H9 (cell line): ENCODE measurements around the gene ATG2B. TPM values are rescaled to one million over a fixed set of nuclear protein-coding genes. Genes with fewer than 3 reads are reported as not detected.

Experiments used
- DNase-seq: peaks from one replicate; pipeline ENCODE4 v3.0.0-alpha.2; 2017
- H2AFZ ChIP-seq: one replicate; pipeline ENCODE4 v1.6.1; 2013; ENCODE audit warnings: mild to moderate bottlenecking, low read length, control low read depth, moderate library complexity
- H2AK5ac ChIP-seq: 2 replicates; pipeline ENCODE4 v1.6.1; 2013; ENCODE audit warnings: low read length, control low read depth, mixed read lengths; ENCODE audit not compliant: insufficient read length
- H2BK120ac ChIP-seq: one replicate; pipeline ENCODE4 v1.6.1; 2013; ENCODE audit warnings: low read depth, mild to moderate bottlenecking, low read length, control low read depth, inconsistent platforms; ENCODE audit not compliant: poor library complexity, severe bottlenecking
- H2BK12ac ChIP-seq: 2 replicates; pipeline ENCODE4 v1.6.1; 2013; ENCODE audit warnings: low read length, control low read depth, mixed read lengths, low read depth; ENCODE audit not compliant: insufficient read length
- H2BK15ac ChIP-seq: 2 replicates; pipeline ENCODE4 v1.6.1; 2013; ENCODE audit warnings: low read depth, low read length, control low read depth
- H2BK20ac ChIP-seq: one replicate; pipeline ENCODE4 v1.6.1; 2013; ENCODE audit warnings: low read depth, mild to moderate bottlenecking, low read length, control low read depth, inconsistent platforms; ENCODE audit not compliant: poor library complexity, severe bottlenecking
- H2BK5ac ChIP-seq: 2 replicates; pipeline ENCODE4 v1.6.1; 2013; ENCODE audit warnings: low read length, control low read depth, mixed read lengths; ENCODE audit not compliant: insufficient read length
- H3K14ac ChIP-seq: 2 replicates; pipeline ENCODE4 v1.6.1; 2013; ENCODE audit warnings: low read length, control low read depth; ENCODE audit not compliant: insufficient read depth
- H3K18ac ChIP-seq: 2 replicates; pipeline ENCODE4 v1.6.1; 2013; ENCODE audit warnings: low read depth, mild to moderate bottlenecking, mixed read lengths, low read length, control low read depth; ENCODE audit not compliant: insufficient read length
- H3K23ac ChIP-seq: 2 replicates; pipeline ENCODE4 v1.6.1; 2013; ENCODE audit warnings: low read length, control low read depth, mixed read lengths, low read depth; ENCODE audit not compliant: insufficient read length
- H3K23me2 ChIP-seq: 2 replicates; pipeline ENCODE4 v1.6.1; 2013; ENCODE audit warnings: low read depth, mild to moderate bottlenecking, mixed read lengths, low read length, control low read depth; ENCODE audit not compliant: insufficient read length, poor library complexity, severe bottlenecking
- H3K27ac ChIP-seq: 2 replicates; pipeline ENCODE4 v1.5.1; 2013; ENCODE audit warnings: low read length, control low read depth, mixed read lengths, low read depth; ENCODE audit not compliant: insufficient read length
- H3K27me3 ChIP-seq: 2 replicates; pipeline ENCODE4 v1.6.1; 2013; ENCODE audit warnings: low read length, control low read depth, inconsistent platforms; ENCODE audit not compliant: insufficient read depth
- H3K4ac ChIP-seq: 2 replicates; pipeline ENCODE4 v1.6.1; 2013; ENCODE audit warnings: low read depth, mild to moderate bottlenecking, control low read depth, inconsistent platforms, low read length, moderate library complexity
- H3K4me1 ChIP-seq: 2 replicates; pipeline ENCODE4 v1.6.1; 2013; ENCODE audit warnings: low read length, control low read depth, inconsistent platforms; ENCODE audit not compliant: insufficient read depth
- H3K4me2 ChIP-seq: 2 replicates; pipeline ENCODE4 v1.6.1; 2013; ENCODE audit warnings: low read length, control low read depth, mixed read lengths; ENCODE audit not compliant: insufficient read length, insufficient read depth
- H3K56ac ChIP-seq: 2 replicates; pipeline ENCODE4 v1.6.1; 2013; ENCODE audit warnings: low read depth, mild to moderate bottlenecking, mixed read lengths, low read length, control low read depth; ENCODE audit not compliant: insufficient read length
- H3K79me1 ChIP-seq: 2 replicates; pipeline ENCODE4 v1.6.1; 2013; ENCODE audit warnings: low read depth, mild to moderate bottlenecking, moderate library complexity, low read length, control low read depth, inconsistent platforms; ENCODE audit not compliant: insufficient read depth, poor library complexity, severe bottlenecking
- H3K79me2 ChIP-seq: 2 replicates; pipeline ENCODE4 v1.6.1; 2013; ENCODE audit warnings: low read length, control low read depth, inconsistent platforms; ENCODE audit not compliant: insufficient read depth
- H3K9ac ChIP-seq: 2 replicates; pipeline ENCODE4 v1.6.1; 2013; ENCODE audit warnings: low read length, control low read depth, mixed read lengths; ENCODE audit not compliant: insufficient read length; ENCODE audit errors: extremely low read depth
- H3K9me3 ChIP-seq: one replicate; pipeline ENCODE4 v1.6.1; 2013; ENCODE audit warnings: low read depth, low read length, inconsistent platforms; ENCODE audit not compliant: control insufficient read depth
- H3T11ph ChIP-seq: one replicate; pipeline ENCODE4 v1.6.1; 2013; ENCODE audit warnings: mild to moderate bottlenecking, low read length, control low read depth, inconsistent platforms
- H4K20me1 ChIP-seq: one replicate; pipeline ENCODE4 v1.6.1; 2013; ENCODE audit not compliant: control insufficient read depth, insufficient read length, insufficient read depth
- H4K5ac ChIP-seq: 2 replicates; pipeline ENCODE4 v1.6.1; 2013; ENCODE audit warnings: low read depth, mild to moderate bottlenecking, mixed read lengths, low read length, control low read depth; ENCODE audit not compliant: insufficient read length
- H4K8ac ChIP-seq: replicated peaks from 2 replicates; pipeline ENCODE4 v1.6.1; 2013; ENCODE audit warnings: low read length, control low read depth, mixed read lengths, low read depth; ENCODE audit not compliant: insufficient read length
- H4K91ac ChIP-seq: 2 replicates; pipeline ENCODE4 v1.6.1; 2013; ENCODE audit warnings: low read depth, mild to moderate bottlenecking, moderate library complexity, mixed read lengths, low read length, control low read depth; ENCODE audit not compliant: insufficient read length
- H3K27ac Mint-ChIP-seq, 3 experiments: 2 replicates in 2 of 3; 3 replicates in 1 of 3; pipeline ENCODE4 v1.8.0; 2020 to 2021; ENCODE audit warnings: mixed read lengths in 3 of 3, mild to moderate bottlenecking in 1 of 3, moderate library complexity in 1 of 3
- H3K27me3 Mint-ChIP-seq: 2 replicates; pipeline ENCODE4 v1.8.0; 2021; ENCODE audit warnings: low read depth, mild to moderate bottlenecking, moderate library complexity, mixed read lengths
- H3K36me3 Mint-ChIP-seq, 3 experiments: 2 replicates in 2 of 3; 3 replicates in 1 of 3; pipeline ENCODE4 v1.8.0; 2020 to 2021; ENCODE audit warnings: low read depth in 3 of 3, mixed read lengths in 3 of 3; ENCODE audit not compliant: insufficient read depth in 1 of 3
- H3K4me1 Mint-ChIP-seq, 2 experiments: 2 replicates each; pipeline ENCODE4 v1.8.0; 2020; ENCODE audit warnings: mixed read lengths in 2 of 2
- H3K4me3 Mint-ChIP-seq, 2 experiments: 2 replicates in 1 of 2; 3 replicates in 1 of 2; pipeline ENCODE4 v1.8.0; 2020 to 2021; ENCODE audit warnings: mild to moderate bottlenecking in 2 of 2, mixed read lengths in 2 of 2, moderate library complexity in 1 of 2
- H3K9me3 Mint-ChIP-seq, 2 experiments: 2 replicates in 1 of 2; 3 replicates in 1 of 2; pipeline ENCODE4 v1.8.0; 2020; ENCODE audit warnings: mild to moderate bottlenecking in 2 of 2, mixed read lengths in 2 of 2, moderate library complexity in 1 of 2
- WGBS: extraction: QIAGEN DNeasy Blood & Tissue Kit; methylation state at CpG from one replicate; pipeline ENCODE4 v1.1.7; 2013; ENCODE audit warnings: missing lambda C conversion rate, low lambda C conversion rate, mixed read lengths; ENCODE audit not compliant: insufficient read length; ENCODE audit errors: extremely low coverage; 5-methylcytosine and 5-hydroxymethylcytosine counted together
- total RNA-seq: library from RNA; stranded (reverse); gene quantifications from 2 replicates; pipeline ENCODE4 v1.2.1, GENCODE V29; 2021
- TF ChIP-seq, protein P1 (sequence below): fragments of 200-600 bp; sonication (generic); conservative IDR thresholded peaks from 3 replicates; pipeline ENCODE4 v1.8.0; 2021; ENCODE audit warnings: antibody characterized with exemption, mild to moderate bottlenecking

The ATG2B gene
- total RNA-seq, 1 experiment from 2014 or later = 12.6 TPM

GRCh38 chr14:96235426-96235825 is 127.7 kb downstream of the ATG2B start:
- H3K4me1 ChIP-seq = peaks cover 6% of the 10 kb centered on the region
- peak overlapping the region; percentile 47 for H3K18ac ChIP-seq
- no peak overlapping the region for H3T11ph ChIP-seq
- no peak overlapping the region for H3K9ac ChIP-seq
- H3K27ac ChIP-seq = no peak overlapping the region
- H3K14ac ChIP-seq = no peak overlapping the region; the same call in 1 of the 2 replicates
- no CpG with 5 or more reads among the region's 4 CpGs for WGBS
- no peaks in the 10 kb centered on the region for H3K9me3 ChIP-seq
- H2BK12ac ChIP-seq = no peak overlapping the region
- DNase-seq = no peak
- no peaks in the 10 kb centered on the region for H3K27me3 ChIP-seq
- H2BK120ac ChIP-seq = no peak overlapping the region
- H3K23ac ChIP-seq = no peak overlapping the region
- H4K91ac ChIP-seq = no peak overlapping the region
- H3K23me2 ChIP-seq = no peaks in the 10 kb centered on the region
- Mint-ChIP-seq H3K27ac (peak overlapping the region in 2 of 3 experiments; percentile 22 to 38; a peak in 3 of 7 replicates), H3K36me3 (no peaks in the 10 kb centered on the region), H3K4me3 (peak overlapping the region in 1 of 2 experiments; percentile 52; a peak in 1 of 5 replicates), H3K4me1 (peaks cover 14 to 19% of the 10 kb centered on the region in 2 experiments), H3K9me3 (no peaks in the 10 kb centered on the region), H3K27me3 (peaks cover 1% of the 10 kb centered on the region; the same call in 1 of the 2 replicates)
- TF ChIP-seq, protein P1, sequence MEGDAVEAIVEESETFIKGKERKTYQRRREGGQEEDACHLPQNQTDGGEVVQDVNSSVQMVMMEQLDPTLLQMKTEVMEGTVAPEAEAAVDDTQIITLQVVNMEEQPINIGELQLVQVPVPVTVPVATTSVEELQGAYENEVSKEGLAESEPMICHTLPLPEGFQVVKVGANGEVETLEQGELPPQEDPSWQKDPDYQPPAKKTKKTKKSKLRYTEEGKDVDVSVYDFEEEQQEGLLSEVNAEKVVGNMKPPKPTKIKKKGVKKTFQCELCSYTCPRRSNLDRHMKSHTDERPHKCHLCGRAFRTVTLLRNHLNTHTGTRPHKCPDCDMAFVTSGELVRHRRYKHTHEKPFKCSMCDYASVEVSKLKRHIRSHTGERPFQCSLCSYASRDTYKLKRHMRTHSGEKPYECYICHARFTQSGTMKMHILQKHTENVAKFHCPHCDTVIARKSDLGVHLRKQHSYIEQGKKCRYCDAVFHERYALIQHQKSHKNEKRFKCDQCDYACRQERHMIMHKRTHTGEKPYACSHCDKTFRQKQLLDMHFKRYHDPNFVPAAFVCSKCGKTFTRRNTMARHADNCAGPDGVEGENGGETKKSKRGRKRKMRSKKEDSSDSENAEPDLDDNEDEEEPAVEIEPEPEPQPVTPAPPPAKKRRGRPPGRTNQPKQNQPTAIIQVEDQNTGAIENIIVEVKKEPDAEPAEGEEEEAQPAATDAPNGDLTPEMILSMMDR = no peak
- H3K79me1 ChIP-seq = no peaks in the 10 kb centered on the region
- no peak overlapping the region for H2BK20ac ChIP-seq
- H4K20me1 ChIP-seq = no peaks in the 10 kb centered on the region
- H3K4ac ChIP-seq = no peak overlapping the region
- H2BK5ac ChIP-seq = no peak overlapping the region
- H3K79me2 ChIP-seq = no peaks in the 10 kb centered on the region
- H2AFZ ChIP-seq = no peak overlapping the region
- no peak overlapping the region for H2BK15ac ChIP-seq
- H4K5ac ChIP-seq = no peak overlapping the region
- H4K8ac ChIP-seq = no peak overlapping the region
- no peak overlapping the region for H2AK5ac ChIP-seq
- H3K56ac ChIP-seq = no peak overlapping the region
- H3K4me2 ChIP-seq = no peak overlapping the region
